Measurements from ENCODE around the gene TSPO2. TPM values are rescaled to one million over a fixed set of nuclear protein-coding genes. Genes with fewer than 3 reads are reported as not detected.
A peak's percentile ranks its signal among the peaks of the same experiment; 100 is the strongest.

The TSPO2 gene
- total and polyA plus RNA-seq, 2 donors (not counting 1 experiment from before 2014, with no cell fraction given) = not detected

DNA sequence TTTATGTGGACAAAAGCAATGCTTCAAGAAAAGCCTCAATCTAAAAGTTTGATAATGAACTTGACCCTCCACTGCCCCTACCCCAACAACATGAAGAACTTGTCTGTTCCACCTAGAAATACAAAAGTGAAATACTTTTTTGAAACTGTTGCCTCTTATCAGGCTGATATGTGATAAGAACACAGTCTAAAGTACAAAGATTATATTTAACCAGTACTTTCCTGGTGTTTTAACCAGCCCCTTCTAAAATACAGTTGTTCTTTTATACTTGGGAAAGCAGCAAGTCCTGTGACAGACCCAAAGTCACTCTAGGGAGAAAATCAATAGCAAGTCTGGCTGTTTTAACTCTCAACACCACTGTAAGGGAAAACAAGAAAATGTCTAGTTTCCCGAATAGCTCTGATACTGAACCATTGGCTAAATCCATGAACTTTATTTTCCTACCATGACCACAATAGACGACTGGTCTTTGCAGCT lies 23.3 kb downstream of the TSPO2 start:
- Histone ChIP-seq H3K4me3 (replicated peaks in 1 of 4; ENCODE audit: control extremely low read depth in 1 of 4, insufficient read depth in 1 of 4, low read depth in 3 of 4, low read length in 4 of 4) (no peak overlapping the region), H3K27ac (ENCODE audit: insufficient read depth, low read length) (no peak overlapping the region), H3K9ac (ENCODE audit: insufficient read depth, low read length) (no peak overlapping the region), H2AFZ (ENCODE audit: low read length) (no peak overlapping the region), H3K79me2 (ENCODE audit: control insufficient read depth, insufficient read depth, low read length) (no peaks in the 10 kb centered on the region), H3K36me3 (ENCODE audit: control insufficient read depth, insufficient read depth, low read length) (no peaks in the 10 kb centered on the region), H3K4me2 (ENCODE audit: extremely low read depth, insufficient read depth, low read length) (no peak overlapping the region), H3K4me1 (ENCODE audit: control insufficient read depth, extremely low read depth, insufficient read depth, low read length) (no peaks in the 10 kb centered on the region), H3K27me3 (ENCODE audit: control insufficient read depth, insufficient read depth, low read length) (no peaks in the 10 kb centered on the region), H4K20me1 (ENCODE audit: control insufficient read depth, extremely low read depth, insufficient read depth, low read length) (no peaks in the 10 kb centered on the region), H3K9me3 (ENCODE audit: control insufficient read depth, insufficient read depth, low read depth, low read length) (no peaks in the 10 kb centered on the region)
- TF ChIP-seq EZH2 (IDR thresholded peaks at IDR 0.05; ENCODE audit: low read length, missing control alignments) = no peak
- TF ChIP-seq, protein P1, sequence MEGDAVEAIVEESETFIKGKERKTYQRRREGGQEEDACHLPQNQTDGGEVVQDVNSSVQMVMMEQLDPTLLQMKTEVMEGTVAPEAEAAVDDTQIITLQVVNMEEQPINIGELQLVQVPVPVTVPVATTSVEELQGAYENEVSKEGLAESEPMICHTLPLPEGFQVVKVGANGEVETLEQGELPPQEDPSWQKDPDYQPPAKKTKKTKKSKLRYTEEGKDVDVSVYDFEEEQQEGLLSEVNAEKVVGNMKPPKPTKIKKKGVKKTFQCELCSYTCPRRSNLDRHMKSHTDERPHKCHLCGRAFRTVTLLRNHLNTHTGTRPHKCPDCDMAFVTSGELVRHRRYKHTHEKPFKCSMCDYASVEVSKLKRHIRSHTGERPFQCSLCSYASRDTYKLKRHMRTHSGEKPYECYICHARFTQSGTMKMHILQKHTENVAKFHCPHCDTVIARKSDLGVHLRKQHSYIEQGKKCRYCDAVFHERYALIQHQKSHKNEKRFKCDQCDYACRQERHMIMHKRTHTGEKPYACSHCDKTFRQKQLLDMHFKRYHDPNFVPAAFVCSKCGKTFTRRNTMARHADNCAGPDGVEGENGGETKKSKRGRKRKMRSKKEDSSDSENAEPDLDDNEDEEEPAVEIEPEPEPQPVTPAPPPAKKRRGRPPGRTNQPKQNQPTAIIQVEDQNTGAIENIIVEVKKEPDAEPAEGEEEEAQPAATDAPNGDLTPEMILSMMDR (conservative IDR thresholded peaks at IDR 0.05 in 1 of 2, IDR thresholded peaks at IDR 0.05 in 1 of 2; ENCODE audit: low read depth in 1 of 2, low read length in 2 of 2) = no peak
- no peak for DNase-seq (ENCODE audit: low read depth in 2 of 2)

DNA sequence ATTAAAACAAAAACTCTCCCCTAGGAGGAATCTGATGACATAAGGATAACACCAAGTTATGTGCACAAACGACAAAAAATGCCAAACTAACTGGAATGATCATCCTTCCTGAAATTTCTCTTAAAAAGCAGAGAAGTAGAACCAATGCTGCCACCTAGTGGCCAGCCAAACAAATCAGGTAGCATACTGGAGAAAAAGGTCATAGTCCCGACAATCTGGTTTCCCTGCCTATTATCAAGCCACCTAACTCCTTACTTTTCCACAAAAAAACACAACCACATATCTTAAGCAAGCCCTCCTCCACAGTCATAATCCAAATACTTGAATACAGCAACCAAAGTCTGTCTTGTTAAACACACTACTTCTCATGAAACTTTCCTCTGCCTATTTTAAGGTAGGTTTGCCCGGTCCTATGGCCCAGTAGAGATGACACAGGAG lies 24.6 kb downstream of the TSPO2 start:
- H3K4me2 ChIP-seq (ENCODE audit: extremely low read depth, insufficient read depth, low read length) = no peak overlapping the region
- no peak overlapping the region for H3K4me3 ChIP-seq (replicated peaks in 1 of 4; ENCODE audit: control extremely low read depth in 1 of 4, insufficient read depth in 1 of 4, low read depth in 3 of 4, low read length in 4 of 4)
- H3K79me2 ChIP-seq (ENCODE audit: control insufficient read depth, insufficient read depth, low read length) = no peaks in the 10 kb centered on the region
- H3K27ac ChIP-seq (ENCODE audit: insufficient read depth, low read length) = no peak overlapping the region
- no peaks in the 10 kb centered on the region for H3K9me3 ChIP-seq (ENCODE audit: control insufficient read depth, insufficient read depth, low read depth, low read length)
- no peaks in the 10 kb centered on the region for H3K36me3 ChIP-seq (ENCODE audit: control insufficient read depth, insufficient read depth, low read length)
- peak; percentile 73 to 89 for DNase-seq (ENCODE audit: low read depth in 2 of 2)
- H2AFZ ChIP-seq (ENCODE audit: low read length) = no peak overlapping the region
- no peaks in the 10 kb centered on the region for H4K20me1 ChIP-seq (ENCODE audit: control insufficient read depth, extremely low read depth, insufficient read depth, low read length)
- no peak overlapping the region for H3K9ac ChIP-seq (ENCODE audit: insufficient read depth, low read length)
- TF ChIP-seq, protein P1 (conservative IDR thresholded peaks at IDR 0.05 in 1 of 2, IDR thresholded peaks at IDR 0.05 in 1 of 2; ENCODE audit: low read depth in 1 of 2, low read length in 2 of 2) = peak; percentile 85
- no peak for TF ChIP-seq EZH2 (IDR thresholded peaks at IDR 0.05; ENCODE audit: low read length, missing control alignments)
- no peaks in the 10 kb centered on the region for H3K27me3 ChIP-seq (ENCODE audit: control insufficient read depth, insufficient read depth, low read length)
- no peaks in the 10 kb centered on the region for H3K4me1 ChIP-seq (ENCODE audit: control insufficient read depth, extremely low read depth, insufficient read depth, low read length)

DNA sequence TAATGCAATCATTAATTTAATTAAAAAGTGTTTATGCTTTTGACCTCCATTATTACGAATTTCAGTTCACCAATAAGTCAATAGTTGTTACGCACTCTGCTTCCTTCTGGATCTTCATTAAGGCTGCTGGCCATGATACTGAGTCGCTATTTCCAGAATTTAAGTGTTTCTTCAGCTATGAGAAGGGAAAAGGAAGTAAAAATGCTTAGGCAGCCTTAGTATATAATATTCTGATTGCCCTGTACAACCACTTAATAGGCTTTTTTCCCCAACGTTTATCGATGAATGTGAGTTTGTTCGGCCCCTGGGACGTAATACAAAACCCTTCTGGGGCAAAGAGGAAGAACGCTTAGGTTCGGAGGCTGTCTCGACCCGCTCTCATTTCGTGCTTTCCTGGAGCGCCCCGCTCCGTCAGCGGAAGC lies 29.2 kb downstream of the TSPO2 start:
- DNase-seq (ENCODE audit: low read depth in 2 of 2) = no peak
- H3K36me3 ChIP-seq (ENCODE audit: control insufficient read depth, insufficient read depth, low read length) = no peaks in the 10 kb centered on the region
- H3K9ac ChIP-seq (ENCODE audit: insufficient read depth, low read length) = peak overlapping the region; percentile 74
- H3K9me3 ChIP-seq (ENCODE audit: control insufficient read depth, insufficient read depth, low read depth, low read length) = no peaks in the 10 kb centered on the region
- H3K4me1 ChIP-seq (ENCODE audit: control insufficient read depth, extremely low read depth, insufficient read depth, low read length) = peaks cover 3% of the 10 kb centered on the region
- H3K79me2 ChIP-seq (ENCODE audit: control insufficient read depth, insufficient read depth, low read length) = peaks cover 29% of the 10 kb centered on the region
- peak overlapping the region; percentile 94 for H3K27ac ChIP-seq (ENCODE audit: insufficient read depth, low read length)
- H4K20me1 ChIP-seq (ENCODE audit: control insufficient read depth, extremely low read depth, insufficient read depth, low read length) = no peaks in the 10 kb centered on the region
- H2AFZ ChIP-seq (ENCODE audit: low read length) = peak overlapping the region; percentile 82
- peak overlapping the region; percentile 85 for H3K4me2 ChIP-seq (ENCODE audit: extremely low read depth, insufficient read depth, low read length)
- peak overlapping the region; percentile 74 to 98 (median 84) for H3K4me3 ChIP-seq (replicated peaks in 1 of 4; ENCODE audit: control extremely low read depth in 1 of 4, insufficient read depth in 1 of 4, low read depth in 3 of 4, low read length in 4 of 4)
- TF ChIP-seq, protein P1 (conservative IDR thresholded peaks at IDR 0.05 in 1 of 2, IDR thresholded peaks at IDR 0.05 in 1 of 2; ENCODE audit: low read depth in 1 of 2, low read length in 2 of 2) = peak in 1 of 2 donors; percentile 18
- TF ChIP-seq EZH2 (IDR thresholded peaks at IDR 0.05; ENCODE audit: low read length, missing control alignments) = no peak
- H3K27me3 ChIP-seq (ENCODE audit: control insufficient read depth, insufficient read depth, low read length) = no peaks in the 10 kb centered on the region
